SH-SY5Y (cell line): Measurements from ENCODE around the gene RAD9A.

Source experiments
- GATA2 ChIP-seq: IDR thresholded peaks from 2 replicates; pipeline ENCODE4 v1.6.1; 2011; ENCODE audit warnings: mild to moderate bottlenecking, low read depth, low read length
- GATA3 ChIP-seq: IDR thresholded peaks from 2 replicates; pipeline ENCODE4 v1.6.1; 2011; ENCODE audit warnings: low read depth, mild to moderate bottlenecking, low read length, moderate library complexity

DNA sequence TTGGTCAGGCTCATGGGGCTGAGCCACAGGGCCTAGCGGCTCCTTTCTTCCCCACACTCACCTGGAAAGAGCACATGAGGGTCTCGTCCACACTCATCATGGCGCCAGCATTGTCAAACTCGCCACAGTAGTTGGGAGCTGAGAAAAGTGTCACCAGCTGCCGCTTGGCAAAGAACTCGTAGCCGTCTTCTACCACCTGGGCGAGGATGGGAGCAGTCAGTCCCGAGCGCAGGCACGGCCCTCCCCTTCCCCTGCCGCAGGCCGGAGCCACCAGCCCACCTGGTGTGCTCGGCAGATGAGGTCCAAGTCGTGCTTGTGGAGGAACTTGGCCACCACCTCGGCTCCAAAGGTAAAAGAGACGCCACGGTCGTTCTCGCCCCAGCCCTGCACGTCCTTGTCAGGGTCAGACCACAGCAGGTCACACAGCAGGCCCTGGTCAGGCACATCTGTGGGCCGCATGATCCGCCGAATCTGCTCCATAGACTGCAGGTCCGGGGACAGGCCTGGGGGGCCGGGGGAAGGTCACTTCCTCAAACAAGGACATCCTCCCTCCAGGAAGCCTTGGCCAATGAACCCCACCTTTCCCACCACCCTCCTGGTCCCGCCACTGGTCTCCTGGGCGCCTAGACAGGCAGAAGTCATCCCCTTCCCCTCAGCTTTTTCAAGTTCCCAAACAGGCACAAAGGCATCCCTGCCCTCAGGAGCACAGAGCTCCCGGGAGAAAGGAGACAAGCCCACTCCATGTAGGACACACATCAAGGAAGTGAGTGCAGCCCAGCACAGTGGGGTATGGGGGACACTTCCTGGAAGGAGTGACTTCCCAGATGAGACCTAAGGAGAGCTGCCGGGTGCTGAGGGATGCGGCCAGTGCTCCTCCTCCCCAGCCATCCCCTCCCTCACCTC is 7.1 kb downstream of the RAD9A start:
- TF ChIP-seq GATA2, result no peak
- TF ChIP-seq GATA3, result no peak
